Neural cell (in vitro differentiated cells): Measurements from ENCODE around the gene GPR173. TPM values are rescaled to one million over a fixed set of nuclear protein-coding genes. Genes with fewer than 3 reads are reported as not detected.
A peak's percentile ranks its signal among the peaks of the same experiment; 100 is the strongest.

Source experiments
- H2AFZ ChIP-seq: fragments of 200-600, 300-800 bp; sonication (generic), shearing (Covaris generic); 2 replicates; pipeline ENCODE4 v1.6.0; 2014; ENCODE audit warnings: low read depth, mild to moderate bottlenecking, antibody characterized with exemption, low read length, moderate library complexity
- H3F3A ChIP-seq: fragments of 200-600 bp; shearing (Covaris generic); 2 replicates; pipeline ENCODE4 v1.6.1; 2016; ENCODE audit warnings: mild to moderate bottlenecking, moderate library complexity, mixed read lengths, antibody characterized with exemption, low read length; ENCODE audit not compliant: insufficient read depth, poor library complexity, severe bottlenecking
- H3K27ac ChIP-seq: fragments of 200-600, 300-800 bp; sonication (generic), shearing (Covaris generic); 2 replicates; pipeline ENCODE4 v1.5.1; 2014; ENCODE audit warnings: mild to moderate bottlenecking, low read length, moderate library complexity
- H3K27me3 ChIP-seq: fragments of 300-800, 200-600 bp; sonication (generic), shearing (Covaris generic); 2 replicates; pipeline ENCODE4 v1.6.0; 2014; ENCODE audit warnings: mild to moderate bottlenecking, low read depth, low read length, moderate library complexity; ENCODE audit not compliant: insufficient read depth
- H3K36me3 ChIP-seq: fragments of 300-800, 200-600 bp; sonication (generic), shearing (Covaris generic); 2 replicates; pipeline ENCODE4 v1.5.1; 2014; ENCODE audit warnings: mild to moderate bottlenecking, antibody characterized with exemption, low read length, moderate library complexity; ENCODE audit not compliant: insufficient read depth
- H3K4me2 ChIP-seq: fragments of 300-800, 200-600 bp; sonication (generic), shearing (Covaris generic); 2 replicates; pipeline ENCODE4 v1.6.0; 2014; ENCODE audit warnings: mild to moderate bottlenecking, low read length
- H3K4me3 ChIP-seq: fragments of 300-800, 200-600 bp; sonication (generic), shearing (Covaris generic); 2 replicates; pipeline ENCODE4 v1.5.1; 2014; ENCODE audit warnings: mild to moderate bottlenecking, low read length, moderate library complexity
- H3K79me2 ChIP-seq: fragments of 200-600 bp; shearing (Covaris generic); replicated peaks from 2 replicates; pipeline ENCODE4 v1.6.0; 2014; ENCODE audit warnings: mild to moderate bottlenecking, low read length, moderate library complexity; ENCODE audit not compliant: insufficient read depth
- H3K9ac ChIP-seq: fragments of 300-800, 200-600 bp; sonication (generic), shearing (Covaris generic); 2 replicates; pipeline ENCODE4 v1.6.1; 2016; ENCODE audit warnings: mild to moderate bottlenecking, low read length, mixed read lengths
- H3K9me2 ChIP-seq: fragments of 200-600 bp; shearing (Covaris generic); 2 replicates; pipeline ENCODE4 v1.6.1; 2016; ENCODE audit warnings: mild to moderate bottlenecking, low read length, mixed read lengths; ENCODE audit not compliant: insufficient read depth
- H3K9me3 ChIP-seq: fragments of 200-600, 300-800 bp; sonication (generic), shearing (Covaris generic); 2 replicates; pipeline ENCODE4 v1.6.1; 2016; ENCODE audit warnings: mild to moderate bottlenecking, mixed run types, low read length, moderate library complexity, mixed read lengths
- H4K20me1 ChIP-seq: fragments of 200-600 bp; shearing (Covaris generic); 2 replicates; pipeline ENCODE4 v1.6.1; 2016; ENCODE audit warnings: mild to moderate bottlenecking, mixed run types; ENCODE audit not compliant: insufficient read depth
- CTCF ChIP-seq: fragments of 450-650 bp; IDR thresholded peaks from 2 replicates; pipeline ENCODE4 v1.5.1; 2014; ENCODE audit warnings: antibody characterized with exemption, mild to moderate bottlenecking, moderate library complexity; ENCODE audit not compliant: poor library complexity, severe bottlenecking
- EP300 ChIP-seq: fragments of 450-650 bp; conservative IDR thresholded peaks from 2 replicates; pipeline ENCODE4 v1.6.1; 2014; ENCODE audit warnings: antibody characterized with exemption, mild to moderate bottlenecking, moderate library complexity; ENCODE audit not compliant: poor library complexity, severe bottlenecking
- EZH2 ChIP-seq: fragments of 200-600, 300-800 bp; shearing (Covaris generic), sonication (generic); IDR thresholded peaks from 2 replicates; pipeline ENCODE4 v1.6.1; 2014; ENCODE audit warnings: antibody characterized with exemption, low read length, borderline replicate concordance, mild to moderate bottlenecking; ENCODE audit not compliant: insufficient read depth, poor library complexity, severe bottlenecking
- MXI1 ChIP-seq: fragments of 450-650 bp; conservative IDR thresholded peaks from 2 replicates; pipeline ENCODE4 v1.6.1; 2014; ENCODE audit warnings: antibody characterized with exemption, mild to moderate bottlenecking; ENCODE audit not compliant: poor library complexity, severe bottlenecking
- POLR2AphosphoS5 ChIP-seq: IDR thresholded peaks from 2 replicates; pipeline ENCODE4 v1.6.1; 2012
- RAD21 ChIP-seq: fragments of 450-650 bp; conservative IDR thresholded peaks from 2 replicates; pipeline ENCODE4 v1.6.1; 2014; ENCODE audit warnings: antibody characterized with exemption, mild to moderate bottlenecking, moderate library complexity
- SMC3 ChIP-seq: fragments of 450-650 bp; conservative IDR thresholded peaks from 2 replicates; pipeline ENCODE4 v1.6.1; 2014; ENCODE audit warnings: antibody characterized with exemption, mild to moderate bottlenecking, moderate library complexity; ENCODE audit not compliant: poor library complexity
- TAF1 ChIP-seq: IDR thresholded peaks from 2 replicates; pipeline ENCODE4 v1.6.1; 2012; ENCODE audit warnings: low read depth
- polyA plus RNA-seq: library from polyadenylated mRNA; depleted of rRNA; stranded (reverse); fragments of >200 nt; gene quantifications from 2 replicates; pipeline ENCODE4 v1.2.3, GENCODE V29; 2014
- TF ChIP-seq, protein P1 (sequence below): IDR thresholded peaks from 2 replicates; pipeline ENCODE4 v1.6.1; 2012; ENCODE audit warnings: borderline replicate concordance

GPR173 gene
- polyA plus RNA-seq, 1 donor from 2014 or later: 26.9 TPM

- Histone ChIP-seq H3K9ac (peak overlapping the region; percentile 72), H3K4me3 (peak overlapping the region; percentile 66), H3K36me3 (no peaks in the 10 kb centered on the region), H3K9me3 (no peaks in the 10 kb centered on the region), H3K79me2 (no peaks in the 10 kb centered on the region), H3K4me2 (peak overlapping the region; percentile 41), H3K27me3 (no peaks in the 10 kb centered on the region), H3K27ac (peak overlapping the region; percentile 76), H4K20me1 (no peaks in the 10 kb centered on the region), H3K9me2 (no peaks in the 10 kb centered on the region), H3F3A (no peaks in the 10 kb centered on the region), H2AFZ (peak overlapping the region; percentile 19)
- TF ChIP-seq SMC3 (peak; percentile 71), MXI1 (no peak), POLR2AphosphoS5 (no peak), EP300 (no peak), TAF1 (no peak), EZH2 (no peak), RAD21 (peak; percentile 56), CTCF (peak; percentile 70)
- TF ChIP-seq, protein P1, sequence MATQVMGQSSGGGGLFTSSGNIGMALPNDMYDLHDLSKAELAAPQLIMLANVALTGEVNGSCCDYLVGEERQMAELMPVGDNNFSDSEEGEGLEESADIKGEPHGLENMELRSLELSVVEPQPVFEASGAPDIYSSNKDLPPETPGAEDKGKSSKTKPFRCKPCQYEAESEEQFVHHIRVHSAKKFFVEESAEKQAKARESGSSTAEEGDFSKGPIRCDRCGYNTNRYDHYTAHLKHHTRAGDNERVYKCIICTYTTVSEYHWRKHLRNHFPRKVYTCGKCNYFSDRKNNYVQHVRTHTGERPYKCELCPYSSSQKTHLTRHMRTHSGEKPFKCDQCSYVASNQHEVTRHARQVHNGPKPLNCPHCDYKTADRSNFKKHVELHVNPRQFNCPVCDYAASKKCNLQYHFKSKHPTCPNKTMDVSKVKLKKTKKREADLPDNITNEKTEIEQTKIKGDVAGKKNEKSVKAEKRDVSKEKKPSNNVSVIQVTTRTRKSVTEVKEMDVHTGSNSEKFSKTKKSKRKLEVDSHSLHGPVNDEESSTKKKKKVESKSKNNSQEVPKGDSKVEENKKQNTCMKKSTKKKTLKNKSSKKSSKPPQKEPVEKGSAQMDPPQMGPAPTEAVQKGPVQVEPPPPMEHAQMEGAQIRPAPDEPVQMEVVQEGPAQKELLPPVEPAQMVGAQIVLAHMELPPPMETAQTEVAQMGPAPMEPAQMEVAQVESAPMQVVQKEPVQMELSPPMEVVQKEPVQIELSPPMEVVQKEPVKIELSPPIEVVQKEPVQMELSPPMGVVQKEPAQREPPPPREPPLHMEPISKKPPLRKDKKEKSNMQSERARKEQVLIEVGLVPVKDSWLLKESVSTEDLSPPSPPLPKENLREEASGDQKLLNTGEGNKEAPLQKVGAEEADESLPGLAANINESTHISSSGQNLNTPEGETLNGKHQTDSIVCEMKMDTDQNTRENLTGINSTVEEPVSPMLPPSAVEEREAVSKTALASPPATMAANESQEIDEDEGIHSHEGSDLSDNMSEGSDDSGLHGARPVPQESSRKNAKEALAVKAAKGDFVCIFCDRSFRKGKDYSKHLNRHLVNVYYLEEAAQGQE: no peak
Measured at GRCh38 chrX:53089224-53089842, 40.7 kb downstream of the GPR173 start.

DNA sequence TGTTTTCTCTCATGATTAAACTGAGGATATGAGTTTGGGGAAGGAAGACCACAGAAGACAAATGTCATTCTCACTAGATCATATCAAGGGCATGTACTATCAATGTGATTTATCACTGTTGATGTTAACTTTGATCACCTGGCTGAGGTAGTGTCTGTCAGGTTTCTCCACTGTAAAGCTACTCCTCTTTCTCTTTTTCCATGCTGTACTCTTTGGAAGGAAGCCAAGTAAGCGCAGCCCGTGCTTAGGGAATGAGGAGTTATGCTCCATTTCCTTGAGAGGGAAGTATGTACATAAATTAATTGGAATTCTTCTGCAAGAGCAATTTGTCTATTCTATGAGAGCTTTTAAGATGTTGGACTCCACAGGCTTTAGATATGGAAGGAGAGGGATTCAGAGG lies 41.3 kb downstream of the GPR173 start:
- Histone ChIP-seq H3K9ac (no peak overlapping the region), H3K27me3 (no peaks in the 10 kb centered on the region), H3F3A (no peaks in the 10 kb centered on the region), H3K4me2 (no peak overlapping the region), H3K9me2 (no peaks in the 10 kb centered on the region), H3K36me3 (no peaks in the 10 kb centered on the region), H3K79me2 (peaks cover 4% of the 10 kb centered on the region), H3K27ac (no peak overlapping the region), H2AFZ (no peak overlapping the region), H3K4me3 (no peak overlapping the region), H4K20me1 (no peaks in the 10 kb centered on the region), H3K9me3 (no peaks in the 10 kb centered on the region)
- TF ChIP-seq EZH2: no peak
- no peak for TF ChIP-seq SMC3
- TF ChIP-seq MXI1: no peak
- no peak for TF ChIP-seq EP300
- no peak for TF ChIP-seq RAD21
- TF ChIP-seq, protein P1: no peak
- TF ChIP-seq CTCF: no peak
- TF ChIP-seq TAF1: no peak
- TF ChIP-seq POLR2AphosphoS5: no peak
